ENCODE results near the gene FAM171A1. TPM values are rescaled to one million over a fixed set of nuclear protein-coding genes. Genes with fewer than 3 reads are reported as not detected.
"Not testable (repeated sequence)": the region's sequence is repeated elsewhere in the genome, so short reads cannot be mapped to it uniquely, and the experiment has no call there.

Gene FAM171A1
- total and polyA plus RNA-seq, 7 donors, result 4.3 to 29.0 (median 7.2) TPM

DNA sequence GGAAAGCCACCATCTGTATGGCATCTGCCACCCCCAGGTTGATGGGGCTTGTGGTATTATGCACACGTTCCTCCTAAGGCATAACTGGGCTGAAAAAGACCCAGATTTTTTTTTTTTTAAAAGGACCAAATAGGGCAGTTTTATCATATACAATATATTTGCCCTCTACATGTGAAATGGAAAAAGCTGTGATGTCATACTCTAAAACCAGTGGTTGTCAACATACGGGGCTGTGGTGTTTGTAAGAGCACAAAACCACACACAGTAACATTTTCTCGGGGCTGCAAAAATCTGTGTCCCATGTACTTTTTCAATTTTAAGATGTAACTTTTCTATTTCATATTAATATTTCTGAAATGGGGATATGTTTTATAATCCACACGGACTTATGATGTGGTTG lies 34.9 kb downstream of the FAM171A1 start:
- Histone ChIP-seq H3K27ac (no peak overlapping the region), H3K27me3 (no peaks in the 10 kb centered on the region), H3K9me3 (no peaks in the 10 kb centered on the region), H3K4me1 (peaks cover 0 to 4% (median 2%) of the 10 kb centered on the region in 4 donors), H3K4me3 (no peak overlapping the region), H3K36me3 (no peaks in the 10 kb centered on the region)
- intact Hi-C loops (cut with DNase I), result no loop called here
- TF ChIP-seq POLR2A (IDR thresholded peaks at IDR 0.05) (no peak), CTCF (IDR thresholded peaks at IDR 0.05) (no peak), POLR2AphosphoS5 (IDR thresholded peaks at IDR 0.05) (no peak), EP300 (IDR thresholded peaks at IDR 0.05) (no peak)
- DNase-seq, result no peak
- WGBS, 2 donors, result 62 to 68% methylated on average over 4 of the region's 4 CpGs

DNA sequence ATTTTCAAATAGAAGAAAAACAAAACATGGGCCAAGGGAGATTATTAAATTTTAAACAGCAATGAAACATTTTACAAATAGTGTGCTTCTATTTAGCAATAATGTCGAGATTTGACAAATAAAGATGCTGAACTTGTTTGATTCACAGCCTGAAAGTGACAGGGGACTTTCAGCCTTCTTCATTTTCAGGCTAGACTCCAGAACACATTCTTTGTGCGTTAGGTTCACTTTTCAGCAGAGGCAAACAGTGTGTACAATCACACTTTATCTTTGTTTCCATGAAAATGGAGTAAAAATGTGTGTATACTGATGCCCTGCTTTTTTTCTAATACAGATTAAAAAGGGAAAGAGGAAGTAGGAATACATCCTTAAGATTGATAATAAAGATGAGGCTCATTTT lies 35.6 kb downstream of the FAM171A1 start:
- TF ChIP-seq CTCF (IDR thresholded peaks at IDR 0.05), result no peak
- no peak for TF ChIP-seq POLR2A (IDR thresholded peaks at IDR 0.05)
- TF ChIP-seq POLR2AphosphoS5 (IDR thresholded peaks at IDR 0.05), result no peak
- TF ChIP-seq EP300 (IDR thresholded peaks at IDR 0.05), result no peak
- Histone ChIP-seq H3K4me3 (no peak overlapping the region), H3K27ac (no peak overlapping the region), H3K9me3 (no peaks in the 10 kb centered on the region), H3K36me3 (no peaks in the 10 kb centered on the region), H3K4me1 (peaks cover 0 to 4% (median 2%) of the 10 kb centered on the region in 4 donors), H3K27me3 (no peaks in the 10 kb centered on the region)
- 12 to 48% methylated on average over 2 of the region's 2 CpGs for WGBS, 2 donors
- no peak for DNase-seq
- intact Hi-C loops (cut with DNase I), result no loop called here

- 36 to 75% methylated on average over 7 of the region's 7 CpGs for WGBS, 2 donors
- Histone ChIP-seq H3K4me1 (peaks cover 0 to 4% (median 2%) of the 10 kb centered on the region in 4 donors), H3K36me3 (no peaks in the 10 kb centered on the region), H3K9me3 (no peaks in the 10 kb centered on the region), H3K27me3 (no peaks in the 10 kb centered on the region), H3K4me3 (no peak overlapping the region), H3K27ac (no peak overlapping the region)
- intact Hi-C loops (cut with DNase I), result no loop called here
- no peak for DNase-seq
- no peak for TF ChIP-seq CTCF (IDR thresholded peaks at IDR 0.05)
- TF ChIP-seq POLR2AphosphoS5 (IDR thresholded peaks at IDR 0.05), result no peak
- TF ChIP-seq POLR2A (IDR thresholded peaks at IDR 0.05), result no peak
Measured at GRCh38 chr10:15334650-15335323, 36.3 kb downstream of the FAM171A1 start.

- H3K36me3 ChIP-seq, result no peaks in the 10 kb centered on the region
- H3K4me1 ChIP-seq, result peaks cover 0 to 4% (median 2%) of the 10 kb centered on the region in 4 donors
- TF ChIP-seq CTCF (IDR thresholded peaks at IDR 0.05) (no peak), EP300 (IDR thresholded peaks at IDR 0.05) (no peak), POLR2A (IDR thresholded peaks at IDR 0.05) (no peak), POLR2AphosphoS5 (IDR thresholded peaks at IDR 0.05) (no peak)
- H3K9me3 ChIP-seq, result no peaks in the 10 kb centered on the region
- 16 to 63% methylated on average over 6 of the region's 6 CpGs for WGBS, 2 donors
- DNase-seq, result no peak
- intact Hi-C loops (cut with DNase I), result no loop called here
- no peak overlapping the region for H3K4me3 ChIP-seq
- H3K27me3 ChIP-seq, result no peaks in the 10 kb centered on the region
- H3K27ac ChIP-seq, result no peak overlapping the region
Measured at GRCh38 chr10:15333909-15334649, 37.0 kb downstream of the FAM171A1 start.

DNA sequence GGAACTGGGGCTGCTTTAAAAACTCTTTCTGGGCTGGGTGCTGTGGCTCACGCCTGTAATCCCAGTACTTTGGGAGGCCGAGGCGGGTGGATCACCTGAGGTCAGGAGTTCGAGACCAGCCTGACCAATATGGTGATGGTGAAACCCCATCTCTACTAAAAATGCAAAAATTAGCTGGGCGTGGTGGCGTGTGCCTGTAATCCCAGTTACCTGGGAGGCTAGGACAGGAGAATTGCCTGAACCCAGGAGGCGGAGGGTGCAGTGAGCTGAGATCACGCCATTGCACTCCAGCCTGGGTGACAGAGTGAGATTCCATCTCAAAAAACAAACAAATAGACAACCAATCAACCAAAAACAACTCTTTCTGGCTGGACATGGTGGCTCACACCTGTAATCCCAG lies 37.9 kb downstream of the FAM171A1 start:
- H3K4me1 ChIP-seq; DNase-seq; intact Hi-C loops (cut with DNase I); H3K27ac ChIP-seq; H3K9me3 ChIP-seq; H3K36me3 ChIP-seq; H3K27me3 ChIP-seq; H3K4me3 ChIP-seq: not testable (repeated sequence)
- WGBS, 2 donors, result 89 to 92% methylated on average over 8 of the region's 8 CpGs
